ENCODE results near the gene LENEP. TPM values are rescaled to one million over a fixed set of nuclear protein-coding genes. Genes with fewer than 3 reads are reported as not detected.
A peak's percentile ranks its signal among the peaks of the same experiment; 100 is the strongest.

The LENEP gene
- total and polyA plus RNA-seq, 2 of the 8 experiments (the other 6 are each of a cell fraction or from before 2014, with no cell fraction given), result 1.3 TPM; not detected in 1

DNA sequence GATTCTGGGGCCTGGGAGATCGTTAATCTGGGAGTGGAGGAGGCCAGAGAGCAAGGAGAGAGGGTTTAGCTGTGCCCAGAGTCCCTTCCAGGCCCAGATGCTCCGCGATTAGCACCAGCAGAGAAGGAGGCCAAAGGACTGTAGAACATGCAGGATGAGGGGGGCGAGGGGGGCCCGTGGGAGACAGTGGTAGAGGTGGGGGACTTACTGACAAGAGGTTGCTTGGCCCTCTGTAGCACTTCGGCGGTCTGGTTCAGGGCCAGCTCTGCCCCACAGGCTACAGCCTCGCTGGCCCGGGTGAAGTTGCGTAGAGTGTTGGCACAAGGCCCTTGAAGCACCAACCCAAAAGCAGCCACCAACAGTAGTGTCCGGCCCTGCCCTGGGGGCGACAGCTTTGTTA lies 39.5 kb downstream of the LENEP start:
- Histone ChIP-seq H2AFZ (ENCODE audit: low read length) (no peak overlapping the region), H2BK20ac (ENCODE audit: low read length) (no peak overlapping the region), H4K91ac (replicated peaks; ENCODE audit: insufficient read length, low read length) (no peak overlapping the region), H3K4me3 (ENCODE audit: extremely low read depth in 1 of 4, insufficient read depth in 2 of 4, low read depth in 3 of 4, low read length in 4 of 4) (no peak overlapping the region), H3K18ac (ENCODE audit: extremely low read depth, low read length) (no peak overlapping the region), H4K20me1 (replicated peaks in 1 of 2; ENCODE audit: control insufficient read depth in 1 of 2, insufficient read depth in 2 of 2, low read length in 2 of 2) (no peaks in the 10 kb centered on the region), H3K79me1 (ENCODE audit: low read depth, low read length) (no peaks in the 10 kb centered on the region), H3K23me2 (ENCODE audit: low read depth, low read length) (no peaks in the 10 kb centered on the region), H2BK12ac (ENCODE audit: low read depth, low read length) (no peak overlapping the region), H3K4me1 (replicated peaks in 1 of 4; ENCODE audit: control insufficient read depth in 3 of 4, insufficient read depth in 4 of 4, low read length in 3 of 4) (no peaks in the 10 kb centered on the region; a peak in 1 of 7 replicates), H3K4me2 (ENCODE audit: insufficient read depth in 1 of 2, low read depth in 2 of 2, low read length in 2 of 2) (no peak overlapping the region), H3K14ac (ENCODE audit: insufficient read length) (no peak overlapping the region), H3K27ac (ENCODE audit: low read depth, low read length) (no peak overlapping the region), H4K8ac (ENCODE audit: extremely low read depth, insufficient read depth, low read length) (peak overlapping the region; percentile 25; the same call in 1 of the 2 replicates), H2BK5ac (ENCODE audit: low read depth, low read length) (no peak overlapping the region), H2BK120ac (replicated peaks; ENCODE audit: low read depth, low read length) (no peak overlapping the region), H3K23ac (ENCODE audit: insufficient read length) (no peak overlapping the region), H3K56ac (replicated peaks; ENCODE audit: insufficient read length, low read depth, low read length) (no peak overlapping the region), H3K36me3 (ENCODE audit: control insufficient read depth in 2 of 4, insufficient read depth in 4 of 4, low read length in 3 of 4) (no peaks in the 10 kb centered on the region), H3K9ac (replicated peaks in 1 of 4; ENCODE audit: extremely low read depth in 1 of 4, low read depth in 3 of 4, low read length in 3 of 4) (no peak overlapping the region), H2BK15ac (ENCODE audit: low read length) (no peak overlapping the region), H4K5ac (ENCODE audit: insufficient read length, low read depth, low read length) (no peak overlapping the region), H3K79me2 (ENCODE audit: control insufficient read depth in 1 of 2, insufficient read depth in 2 of 2, low read length in 2 of 2) (no peaks in the 10 kb centered on the region), H3K9me3 (ENCODE audit: insufficient read depth in 2 of 2, low read depth in 1 of 2, low read length in 1 of 2) (no peaks in the 10 kb centered on the region), H3K4ac (replicated peaks; ENCODE audit: insufficient read length, low read depth, low read length) (no peak overlapping the region), H2AK5ac (ENCODE audit: low read depth, low read length) (no peak overlapping the region), H3K27me3 (replicated peaks in 1 of 4; ENCODE audit: control insufficient read depth in 3 of 4, extremely low read depth in 1 of 4, insufficient read depth in 3 of 4, low read length in 3 of 4) (0 out of 7 replicates have a peak, but pooled peaks cover 0 to 2% (median 0%) of the 10 kb centered on the region in 4 experiments)
- ChIA-PET POLR2A (ENCODE audit: partially characterized antibody) (interaction anchor here (0.7 to 8.8 kb wide), 4 partner anchors 9 to 96 kb away, joined by 3 to 60 read pairs (median 5); partner anchors contain the start of gene PMVK), CTCF (ENCODE audit: partially characterized antibody) (interaction anchor here (0.9 to 9.5 kb wide), 8 partner anchors 11 to 52 kb away, joined by 3 to 76 read pairs (median 8); partner anchors contain the start of gene ADAM15)
- FAIRE-seq (no peak), DNase-seq (ENCODE audit: low read depth in 1 of 2, low spot score in 2 of 2) (no peak)
- WGBS, 2 experiments (ENCODE audit: extremely low coverage in 1 of 2, insufficient coverage in 1 of 2, insufficient read length in 1 of 2, insufficient replicate concordance in 2 of 2, low coverage in 1 of 2, low lambda C conversion rate in 2 of 2, missing lambda C conversion rate in 1 of 2), result 92% methylated on average over 11 of the region's 12 CpGs; no CpG with 5 or more reads in 1 of the 2 experiments
- TF ChIP-seq YY1 (IDR thresholded peaks at IDR 0.05; ENCODE audit: low read depth, low read length) (no peak), EGR1 (IDR thresholded peaks at IDR 0.05; ENCODE audit: borderline replicate concordance, low read depth, low read length) (no peak), CTBP2 (IDR thresholded peaks at IDR 0.05; ENCODE audit: borderline replicate concordance, insufficient read depth, insufficient read length, low read length) (no peak), GTF2F1 (IDR thresholded peaks at IDR 0.05; ENCODE audit: borderline replicate concordance, low read depth, low read length) (no peak), RAD21 (IDR thresholded peaks at IDR 0.05 in 1 of 2, conservative IDR thresholded peaks at IDR 0.05 in 1 of 2; ENCODE audit: low read depth in 2 of 2, low read length in 2 of 2) (no peak), RFX5 (IDR thresholded peaks at IDR 0.05; ENCODE audit: borderline replicate concordance, low read depth, low read length) (no peak), SIRT6 (IDR thresholded peaks at IDR 0.05; ENCODE audit: low read length) (no peak), TAF1 (IDR thresholded peaks at IDR 0.05; ENCODE audit: low read depth, low read length) (no peak), SIX5 (IDR thresholded peaks at IDR 0.05; ENCODE audit: low read depth, low read length) (no peak)
- TF ChIP-seq, protein P1, sequence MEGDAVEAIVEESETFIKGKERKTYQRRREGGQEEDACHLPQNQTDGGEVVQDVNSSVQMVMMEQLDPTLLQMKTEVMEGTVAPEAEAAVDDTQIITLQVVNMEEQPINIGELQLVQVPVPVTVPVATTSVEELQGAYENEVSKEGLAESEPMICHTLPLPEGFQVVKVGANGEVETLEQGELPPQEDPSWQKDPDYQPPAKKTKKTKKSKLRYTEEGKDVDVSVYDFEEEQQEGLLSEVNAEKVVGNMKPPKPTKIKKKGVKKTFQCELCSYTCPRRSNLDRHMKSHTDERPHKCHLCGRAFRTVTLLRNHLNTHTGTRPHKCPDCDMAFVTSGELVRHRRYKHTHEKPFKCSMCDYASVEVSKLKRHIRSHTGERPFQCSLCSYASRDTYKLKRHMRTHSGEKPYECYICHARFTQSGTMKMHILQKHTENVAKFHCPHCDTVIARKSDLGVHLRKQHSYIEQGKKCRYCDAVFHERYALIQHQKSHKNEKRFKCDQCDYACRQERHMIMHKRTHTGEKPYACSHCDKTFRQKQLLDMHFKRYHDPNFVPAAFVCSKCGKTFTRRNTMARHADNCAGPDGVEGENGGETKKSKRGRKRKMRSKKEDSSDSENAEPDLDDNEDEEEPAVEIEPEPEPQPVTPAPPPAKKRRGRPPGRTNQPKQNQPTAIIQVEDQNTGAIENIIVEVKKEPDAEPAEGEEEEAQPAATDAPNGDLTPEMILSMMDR (IDR thresholded peaks at IDR 0.05; ENCODE audit: control extremely low read depth in 1 of 3, insufficient read depth in 1 of 3, low read depth in 1 of 3, low read length in 3 of 3), result no peak
- TF ChIP-seq, protein P2, sequence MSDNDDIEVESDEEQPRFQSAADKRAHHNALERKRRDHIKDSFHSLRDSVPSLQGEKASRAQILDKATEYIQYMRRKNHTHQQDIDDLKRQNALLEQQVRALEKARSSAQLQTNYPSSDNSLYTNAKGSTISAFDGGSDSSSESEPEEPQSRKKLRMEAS (IDR thresholded peaks at IDR 0.05), result no peak
